Spleen (tissue), 11 donors: ENCODE results near the gene GTF3C5. TPM values are rescaled to one million over a fixed set of nuclear protein-coding genes. Genes with fewer than 3 reads are reported as not detected.

ENCODE experiments used
- DNase-seq: peaks from one replicate; pipeline ENCODE4 v3.0.0-alpha.2; 2020
- H3K27ac ChIP-seq, 8 donors: fragments of 200-600 bp; sonication (generic) in 7 of 8; 1 replicate in 4 of 8; 2 replicates in 4 of 8; pipeline versions ENCODE4 v1.5.0 to v1.8.0; 2016 to 2021; ENCODE audit warnings: inconsistent platforms in 4 of 8, mild to moderate bottlenecking in 4 of 8, moderate library complexity in 1 of 8
- H3K27me3 ChIP-seq, 7 donors: fragments of 200-600 bp; sonication (generic) in 6 of 7; replicated peaks in 1 of 7; 1 replicate in 4 of 7; 2 replicates in 3 of 7; pipeline versions ENCODE4 v1.5.0 to v1.8.0; 2016 to 2021; ENCODE audit warnings: inconsistent platforms in 3 of 7, mild to moderate bottlenecking in 1 of 7
- H3K36me3 ChIP-seq, 6 donors: fragments of 200-600 bp; sonication (generic) in 5 of 6; 1 replicate in 4 of 6; 2 replicates in 2 of 6; pipeline versions ENCODE4 v1.5.0 to v1.8.0; 2016 to 2021; ENCODE audit warnings: inconsistent platforms in 2 of 6
- H3K4me1 ChIP-seq, 6 donors: fragments of 200-600 bp; sonication (generic) in 5 of 6; 1 replicate in 3 of 6; 2 replicates in 3 of 6; pipeline versions ENCODE4 v1.5.0 to v1.8.0; 2016 to 2021; ENCODE audit warnings: inconsistent platforms in 3 of 6
- H3K4me3 ChIP-seq, 8 donors: fragments of 200-600 bp; sonication (generic) in 7 of 8; 1 replicate in 4 of 8; 2 replicates in 4 of 8; pipeline versions ENCODE4 v1.5.0 to v1.8.0; 2016 to 2021; ENCODE audit warnings: inconsistent platforms in 4 of 8, mild to moderate bottlenecking in 4 of 8, moderate library complexity in 2 of 8
- H3K9me3 ChIP-seq, 8 donors: fragments of 200-600 bp; sonication (generic) in 7 of 8; 1 replicate in 4 of 8; 2 replicates in 4 of 8; pipeline versions ENCODE4 v1.5.0 to v1.8.0; 2016 to 2021; ENCODE audit warnings: inconsistent platforms in 4 of 8
- POLR2A ChIP-seq, 3 donors: fragments of 450-650 bp; IDR thresholded peaks; one replicate each; pipeline ENCODE4 v1.5.1; 2017; ENCODE audit warnings: antibody characterized with exemption in 3 of 3, mild to moderate bottlenecking in 1 of 3
- POLR2AphosphoS5 ChIP-seq, 3 donors: sonication (generic); formaldehyde crosslinking; IDR thresholded peaks; one replicate each; pipeline ENCODE4 v1.5.1; 2017; ENCODE audit warnings: antibody characterized with exemption in 3 of 3
- WGBS, 5 donors: extraction: QIAGEN DNeasy Blood & Tissue Kit in 3 of 5; methylation state at CpG; one replicate each; pipeline versions ENCODE4 v1.1.5 to v1.1.7; 2013 to 2018; 5-methylcytosine and 5-hydroxymethylcytosine counted together
- intact Hi-C: fragments of 100-400 bp; cut with DNase I; formaldehyde crosslinking; loops from one replicate; pipeline ENCODE4 v1.15.0; 2023; ENCODE audit warnings: low total_unique reads
- polyA plus RNA-seq, 3 donors: library from polyadenylated mRNA; stranded (reverse); fragments of 200-250 nt; gene quantifications; one replicate each; pipeline ENCODE4 v1.2.1, GENCODE V29; 2013
- total RNA-seq, 7 donors: library from RNA; depleted of rRNA in 3 of 7; stranded (reverse); fragments of >200 nt in 3 of 7; fragmentation: NEBNext Ultra II Directional in 4 of 7; extraction: Animal tissue kit (Norgen Biotek cat#: 25700) in 4 of 7; gene quantifications; one replicate each; pipeline versions ENCODE4 v1.1.0 to v1.2.1, GENCODE V29; 2016 to 2021
- TF ChIP-seq, protein P1 (sequence below), 11 experiments: fragments of 200-600 bp in 7 of 11; fragments of 450-650 bp in 4 of 11; sonication (generic) in 4 of 11; IDR thresholded peaks in 8 of 11; conservative IDR thresholded peaks in 3 of 11; 1 replicate in 7 of 11; 2 replicates in 4 of 11; pipeline versions ENCODE4 v1.4.0 to v1.8.0; 2016 to 2021; ENCODE audit warnings: antibody characterized with exemption in 11 of 11, inconsistent platforms in 4 of 11, mild to moderate bottlenecking in 1 of 11
- donor health status: healthy with polysubstance abuse.
- donor health status: DM: no; HTN: no; CAD: no; lungs with moderate emphysema.
- donor health status: DM: no; HTN: no; CAD: no.
- donor health status: Bipolar disorder and iron deficiency.
- donor health status: healthy.
- donor health status: DM: no; HTN: no; CAD: no.
- donor health status: DM: yes; HTN: yes; CAD: no.

Gene GTF3C5
- total and polyA plus RNA-seq, 10 donors, result 34.9 to 64.4 (median 47.5) TPM

DNA sequence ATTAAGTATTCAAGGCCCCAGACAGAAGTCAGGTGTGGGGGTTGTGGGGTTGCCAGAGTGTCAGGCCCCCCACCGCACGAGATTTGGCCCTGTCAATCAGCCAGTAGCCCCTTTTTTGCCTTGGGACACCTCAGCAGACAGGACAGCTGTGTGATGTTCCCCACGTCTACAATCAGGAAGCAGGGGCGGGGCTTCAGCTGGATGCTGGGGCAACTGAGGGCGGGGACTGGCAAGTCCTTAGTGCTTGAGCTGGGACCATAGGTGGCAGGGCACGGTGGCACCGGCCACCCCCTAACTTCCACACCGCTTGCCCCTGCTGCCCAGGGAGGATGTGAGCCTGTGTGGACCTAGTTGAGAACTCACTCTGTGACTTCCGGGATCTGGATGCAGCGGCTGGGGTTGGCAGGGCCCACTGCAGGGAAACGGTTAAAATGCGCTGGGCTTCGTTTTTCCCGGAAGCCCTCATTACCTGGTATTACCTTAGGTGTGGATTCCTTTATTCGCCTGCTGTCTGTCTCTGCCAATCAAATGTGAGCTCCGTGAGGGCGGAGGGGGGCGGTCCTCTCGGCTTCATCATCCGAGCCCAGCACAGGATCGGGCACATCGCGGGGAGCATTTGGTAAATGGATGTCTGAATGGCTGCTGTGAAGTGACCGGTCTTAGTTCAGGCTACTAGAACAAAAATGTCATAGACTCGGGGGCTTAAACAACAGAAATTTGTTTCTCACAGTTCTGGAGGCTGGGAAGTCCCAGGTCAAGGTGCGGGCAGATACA, 7.5 kb upstream of the GTF3C5 start:
- no peak for DNase-seq
- intact Hi-C loops, result loop anchor here (10.0 kb wide), 1 partner anchor 49 kb away; the partner anchor contains the start of gene GFI1B
- H3K9me3 ChIP-seq, result no peaks in the 10 kb centered on the region
- H3K4me1 ChIP-seq, result peaks cover 0 to 25% (median 13%) of the 10 kb centered on the region in 6 donors
- H3K36me3 ChIP-seq, result no peaks in the 10 kb centered on the region
- 67 to 73% (median 72%) methylated on average over 20 to 26 of the region's 26 CpGs for WGBS, 5 donors
- no peak overlapping the region for H3K27ac ChIP-seq
- TF ChIP-seq POLR2A (IDR thresholded peaks at IDR 0.05) (no peak), POLR2AphosphoS5 (IDR thresholded peaks at IDR 0.05) (no peak)
- H3K4me3 ChIP-seq, result no peak overlapping the region
- no peaks in the 10 kb centered on the region for H3K27me3 ChIP-seq

DNA sequence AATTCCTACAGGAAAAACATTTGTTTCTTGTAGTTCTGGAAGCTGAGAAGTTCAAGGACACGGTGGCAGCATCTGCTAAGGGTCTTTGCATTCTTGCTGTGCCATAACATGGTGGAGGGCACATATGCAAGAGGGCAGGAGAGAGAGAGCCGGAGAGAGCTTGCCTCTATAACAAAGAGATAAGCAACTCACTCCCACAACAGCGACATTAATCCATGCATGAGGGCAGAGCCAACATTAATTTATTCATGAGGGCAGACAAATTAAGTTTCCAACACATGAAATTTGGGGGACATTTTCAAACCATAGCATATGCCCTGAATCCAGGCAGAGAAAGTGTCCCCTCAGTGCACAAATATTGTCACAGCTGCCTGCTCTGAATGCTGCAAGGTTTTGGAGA, 4.4 kb upstream of the GTF3C5 start:
- 68 to 77% (median 74%) methylated on average over 3 of the region's 3 CpGs for WGBS, 5 donors
- TF ChIP-seq, protein P1, sequence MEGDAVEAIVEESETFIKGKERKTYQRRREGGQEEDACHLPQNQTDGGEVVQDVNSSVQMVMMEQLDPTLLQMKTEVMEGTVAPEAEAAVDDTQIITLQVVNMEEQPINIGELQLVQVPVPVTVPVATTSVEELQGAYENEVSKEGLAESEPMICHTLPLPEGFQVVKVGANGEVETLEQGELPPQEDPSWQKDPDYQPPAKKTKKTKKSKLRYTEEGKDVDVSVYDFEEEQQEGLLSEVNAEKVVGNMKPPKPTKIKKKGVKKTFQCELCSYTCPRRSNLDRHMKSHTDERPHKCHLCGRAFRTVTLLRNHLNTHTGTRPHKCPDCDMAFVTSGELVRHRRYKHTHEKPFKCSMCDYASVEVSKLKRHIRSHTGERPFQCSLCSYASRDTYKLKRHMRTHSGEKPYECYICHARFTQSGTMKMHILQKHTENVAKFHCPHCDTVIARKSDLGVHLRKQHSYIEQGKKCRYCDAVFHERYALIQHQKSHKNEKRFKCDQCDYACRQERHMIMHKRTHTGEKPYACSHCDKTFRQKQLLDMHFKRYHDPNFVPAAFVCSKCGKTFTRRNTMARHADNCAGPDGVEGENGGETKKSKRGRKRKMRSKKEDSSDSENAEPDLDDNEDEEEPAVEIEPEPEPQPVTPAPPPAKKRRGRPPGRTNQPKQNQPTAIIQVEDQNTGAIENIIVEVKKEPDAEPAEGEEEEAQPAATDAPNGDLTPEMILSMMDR (IDR thresholded peaks at IDR 0.05 in 8 of 11, conservative IDR thresholded peaks at IDR 0.05 in 3 of 11), result no peak
- TF ChIP-seq POLR2AphosphoS5 (IDR thresholded peaks at IDR 0.05) (no peak), POLR2A (IDR thresholded peaks at IDR 0.05) (no peak)
- no peak for DNase-seq
- H3K4me1 ChIP-seq, result peaks cover 10 to 45% (median 32%) of the 10 kb centered on the region in 6 donors
- no peaks in the 10 kb centered on the region for H3K36me3 ChIP-seq
- no peak overlapping the region for H3K4me3 ChIP-seq
- intact Hi-C loops, result loop anchor here (10.0 kb wide), 1 partner anchor 52 kb away; the partner anchor contains the start of gene GFI1B
- no peak overlapping the region for H3K27ac ChIP-seq
- H3K9me3 ChIP-seq, result no peaks in the 10 kb centered on the region
- no peaks in the 10 kb centered on the region for H3K27me3 ChIP-seq

DNA sequence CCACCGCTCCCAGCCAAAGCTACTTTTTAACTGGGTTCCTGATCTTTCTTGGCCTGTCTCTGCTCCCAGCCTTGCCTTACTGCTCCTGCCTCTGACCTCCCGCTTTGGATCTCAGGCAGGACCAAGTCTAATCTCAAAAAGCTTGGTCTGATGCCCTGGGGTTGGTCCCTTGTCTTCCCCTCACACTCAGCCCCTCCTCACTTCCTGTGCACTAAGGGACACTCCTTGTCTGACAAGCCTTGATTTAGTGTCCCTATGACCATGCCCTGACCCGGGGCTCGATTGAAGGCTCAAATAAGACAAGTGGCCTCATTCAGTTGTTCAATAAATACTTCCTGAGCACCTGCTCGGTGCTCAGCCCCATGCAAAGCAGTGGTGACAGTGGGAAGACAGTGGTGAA, 3.7 kb upstream of the GTF3C5 start:
- intact Hi-C loops, result loop anchor here (10.0 kb wide), 1 partner anchor 52 kb away; the partner anchor contains the start of gene GFI1B
- no peak for DNase-seq
- 40 to 57% (median 49%) methylated on average over 5 of the region's 5 CpGs for WGBS, 5 donors

DNA sequence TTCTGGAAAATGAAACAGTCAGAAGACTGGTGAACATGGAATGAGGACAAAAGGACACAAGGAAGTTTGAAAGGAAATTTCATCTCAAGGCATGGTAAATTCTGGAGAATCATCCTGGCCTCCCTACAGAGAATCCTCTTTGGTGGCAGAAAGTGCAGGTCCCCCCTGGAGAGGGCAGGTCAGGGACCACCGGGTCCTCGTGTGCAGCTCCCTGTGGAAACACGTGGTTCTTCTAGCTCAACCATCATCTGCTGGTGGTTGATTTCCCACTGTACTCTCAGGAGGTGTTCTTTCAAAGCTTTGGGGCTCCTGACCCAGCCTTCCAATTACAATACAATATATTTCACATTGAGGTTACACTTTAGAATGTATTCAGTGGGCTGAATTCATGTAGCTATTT, 2.6 kb upstream of the GTF3C5 start:
- Histone ChIP-seq H3K27ac (no peak overlapping the region), H3K4me3 (no peak overlapping the region), H3K36me3 (peaks cover 0 to 5% (median under 1%) of the 10 kb centered on the region in 6 donors), H3K4me1 (peaks cover 19 to 47% (median 38%) of the 10 kb centered on the region in 6 donors), H3K9me3 (no peaks in the 10 kb centered on the region), H3K27me3 (no peaks in the 10 kb centered on the region)
- TF ChIP-seq POLR2AphosphoS5 (IDR thresholded peaks at IDR 0.05) (no peak), POLR2A (IDR thresholded peaks at IDR 0.05) (no peak)
- TF ChIP-seq, protein P1 (IDR thresholded peaks at IDR 0.05 in 8 of 11, conservative IDR thresholded peaks at IDR 0.05 in 3 of 11), result no peak
- WGBS, 5 donors, result 84 to 91% (median 85%) methylated on average over 3 of the region's 3 CpGs
- DNase-seq, result no peak
- intact Hi-C loops, result loop anchor here (10.0 kb wide), 1 partner anchor 53 kb away; the partner anchor contains the start of gene GFI1B

More for the DNA sequence above, 3.7 kb upstream of the GTF3C5 start:
- no peak overlapping the region for H3K27ac ChIP-seq
- TF ChIP-seq POLR2A (IDR thresholded peaks at IDR 0.05) (no peak), POLR2AphosphoS5 (IDR thresholded peaks at IDR 0.05) (no peak)
- TF ChIP-seq, protein P1 (IDR thresholded peaks at IDR 0.05 in 8 of 11, conservative IDR thresholded peaks at IDR 0.05 in 3 of 11), result no peak
- H3K36me3 ChIP-seq, result no peaks in the 10 kb centered on the region
- no peaks in the 10 kb centered on the region for H3K27me3 ChIP-seq
- H3K4me1 ChIP-seq, result peaks cover 17 to 47% (median 36%) of the 10 kb centered on the region in 6 donors
- H3K4me3 ChIP-seq, result no peak overlapping the region
- H3K9me3 ChIP-seq, result no peaks in the 10 kb centered on the region
